H1 (cell line): ENCODE results near the gene SMYD1. TPM values are rescaled to one million over a fixed set of nuclear protein-coding genes. Genes with fewer than 3 reads are reported as not detected.

Experiments used
- MAFK ChIP-seq: IDR thresholded peaks from 2 replicates; pipeline ENCODE4 v1.6.1; 2012; ENCODE audit warnings: low read depth, mild to moderate bottlenecking, improper control_type of control experiment, low read length
- SUZ12 ChIP-seq: fragments of 200-600 bp; sonication (generic); IDR thresholded peaks from 2 replicates; pipeline ENCODE4 v1.6.1; 2012; ENCODE audit warnings: mild to moderate bottlenecking, inconsistent platforms, low read length, moderate library complexity, mixed read lengths
- polyA plus RNA-seq, 7 experiments: library from polyadenylated mRNA; depleted of rRNA in 3 of 7; stranded (reverse) in 5 of 7; unstranded in 2 of 7; fragments of >200 nt in 5 of 7; fragments of 200-250 nt in 2 of 7; gene quantifications; 1 replicate in 5 of 7; 2 replicates in 1 of 7; 4 replicates in 1 of 7; pipeline versions ENCODE4 v1.2.1 to v1.2.3, GENCODE V29; 2011 to 2013; ENCODE audit warnings: missing spikeins in 2 of 7, mixed read lengths in 2 of 7
- total RNA-seq: library from RNA; stranded (reverse); fragmentation: NEBNext Ultra II Directional; extraction: Animal tissue kit (Norgen Biotek cat#: 25700); gene quantifications from 2 replicates; pipeline ENCODE4 v1.2.1, GENCODE V29; 2021

The SMYD1 gene
- total and polyA plus RNA-seq, 2 of the 8 experiments (the other 6 are each of a cell fraction or from before 2014, with no cell fraction given), result 0.06 TPM; not detected in 1

DNA sequence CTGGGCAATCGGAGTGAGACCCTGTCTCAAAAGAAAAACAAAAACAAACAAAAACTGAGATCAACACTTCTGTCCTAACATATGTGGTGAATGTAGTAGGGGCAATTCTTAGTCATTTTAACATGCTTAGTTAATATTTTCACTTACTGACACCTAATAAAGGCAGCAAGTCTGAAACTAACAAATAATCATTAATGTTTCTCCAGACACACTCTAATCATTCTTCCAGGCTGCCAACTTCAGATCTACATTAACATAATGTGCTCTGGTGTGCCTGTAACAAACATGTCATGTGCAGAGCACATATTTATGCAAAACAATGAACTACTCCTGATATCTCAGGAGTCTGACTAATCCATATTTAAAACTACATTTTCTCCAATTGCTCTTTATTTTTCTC lies 18.0 kb upstream of the SMYD1 start (continued):
- TF ChIP-seq SUZ12 (no peak), MAFK (no peak)
